Activated CD8-positive, alpha-beta memory T cell treated with anti-CD3 and anti-CD28 coated beads, Interleukin-2, amount 10 ng/mL, durations not matched to agents 7 days and 5 days (primary cell): ENCODE results near the gene XXYLT1. TPM values are rescaled to one million over a fixed set of nuclear protein-coding genes. Genes with fewer than 3 reads are reported as not detected.

Experiments
- ATAC-seq: fragments of 150-1000 bp; cut with Tn5 transposase; one replicate; pipeline ENCODE4 v1.10.0; 2021; ENCODE audit warnings: moderate library complexity
- CTCF ChIA-PET: fragments of 350-600 bp; sonication (Branson Sonifier 250); formaldehyde crosslinking; loops from one replicate; lab custom pipeline; 2021; ENCODE audit warnings: antibody characterized with exemption; lab: Charles Lee
- DNase-seq: peaks from one replicate; pipeline ENCODE4 v3.0.0-alpha.2; 2020
- H3K27ac Mint-ChIP-seq: one replicate; pipeline ENCODE4 v1.8.0; 2021; ENCODE audit warnings: mild to moderate bottlenecking, mixed read lengths
- H3K27me3 Mint-ChIP-seq: one replicate; pipeline ENCODE4 v1.8.0; 2021; ENCODE audit warnings: mixed read lengths
- H3K36me3 Mint-ChIP-seq: one replicate; pipeline ENCODE4 v1.8.0; 2021; ENCODE audit warnings: mild to moderate bottlenecking, mixed read lengths
- H3K4me1 Mint-ChIP-seq: one replicate; pipeline ENCODE4 v1.8.0; 2021; ENCODE audit warnings: mixed read lengths
- H3K4me3 Mint-ChIP-seq: one replicate; pipeline ENCODE4 v1.8.0; 2021; ENCODE audit warnings: mild to moderate bottlenecking, moderate library complexity, mixed read lengths
- H3K9me3 Mint-ChIP-seq: one replicate; pipeline ENCODE4 v1.8.0; 2022; ENCODE audit warnings: low read depth, mixed read lengths
- total RNA-seq, 2 experiments: library from RNA; stranded (reverse); gene quantifications; one replicate each; pipeline ENCODE4 v1.2.3, GENCODE V29; 2021

The XXYLT1 gene
- total RNA-seq, 2 experiments from 2014 or later = 7.2 to 9.2 TPM

DNA sequence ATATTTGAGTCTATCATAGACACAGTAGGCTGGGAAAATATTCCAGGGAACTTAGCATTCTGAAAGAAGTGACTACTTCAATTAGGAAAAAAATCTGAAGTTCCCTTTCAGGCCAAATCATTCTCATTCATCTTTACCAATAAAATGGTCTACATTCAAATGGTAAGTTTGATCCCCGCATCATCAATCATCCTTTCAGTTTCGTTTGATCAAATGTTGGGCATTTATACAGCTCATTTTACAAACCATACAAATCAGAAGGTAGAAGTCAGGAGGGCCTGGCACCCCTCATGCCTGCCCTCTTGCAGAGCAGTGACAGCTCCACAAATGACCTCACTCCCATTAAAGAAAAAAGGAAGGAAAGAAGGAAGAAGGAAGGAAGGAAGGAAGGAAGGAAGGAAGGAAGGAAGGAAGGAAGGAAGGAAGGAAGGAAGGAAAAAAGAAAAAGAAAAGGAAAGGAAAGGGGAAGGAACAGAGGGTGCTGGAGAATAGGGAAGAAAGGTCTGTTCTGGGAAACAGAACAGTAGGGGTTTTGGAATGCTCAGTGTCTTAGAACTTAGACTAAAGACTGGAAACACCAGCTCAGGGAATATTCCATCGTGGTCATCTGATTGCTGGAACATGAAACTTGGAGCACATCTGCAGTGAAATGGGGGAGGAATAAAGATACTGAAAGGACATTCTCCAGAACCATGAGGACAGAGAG lies 86.1 kb downstream of the XXYLT1 start:
- H3K4me1 Mint-ChIP-seq = peaks cover 23% of the 10 kb centered on the region
- CTCF ChIA-PET = no interaction called here
- no peak for DNase-seq
- no peak overlapping the region for H3K4me3 Mint-ChIP-seq
- peaks cover 3% of the 10 kb centered on the region for H3K36me3 Mint-ChIP-seq
- H3K27ac Mint-ChIP-seq = no peak overlapping the region
- no peaks in the 10 kb centered on the region for H3K27me3 Mint-ChIP-seq
- no peak for ATAC-seq
- H3K9me3 Mint-ChIP-seq = no peaks in the 10 kb centered on the region

DNA sequence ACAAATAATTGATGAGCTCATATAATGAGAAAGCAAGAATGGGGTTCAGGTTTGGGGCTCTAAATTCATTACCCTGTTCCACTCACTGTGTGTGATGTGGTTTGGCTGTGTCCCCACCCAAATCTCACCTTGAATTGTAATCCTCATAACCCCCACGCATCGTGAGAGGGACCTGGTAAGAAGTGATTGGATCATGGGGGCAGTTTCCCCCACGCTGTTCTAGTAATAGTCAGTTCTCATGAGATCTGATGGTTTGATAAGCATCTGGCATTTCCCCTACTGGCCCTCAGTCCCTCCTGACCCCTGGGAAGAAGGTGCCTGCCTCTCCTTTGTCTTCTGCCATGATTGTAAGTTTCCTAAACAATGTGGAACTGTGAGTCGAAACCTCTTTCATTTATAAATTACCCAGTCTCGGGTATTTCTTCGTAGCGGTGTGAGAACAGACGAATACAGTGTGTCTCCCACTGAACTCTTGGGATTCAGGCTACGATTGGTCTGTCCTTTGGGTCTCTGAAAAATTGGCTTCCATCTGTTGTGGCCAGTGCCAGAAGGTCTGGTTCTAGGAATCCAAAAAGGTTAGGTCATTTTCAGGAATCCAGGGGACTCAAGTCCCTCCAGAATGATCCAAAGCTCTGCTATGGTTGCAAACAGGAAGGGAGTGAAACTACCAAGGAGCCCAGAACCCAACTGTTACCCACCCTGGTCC lies 87.7 kb downstream of the XXYLT1 start:
- Mint-ChIP-seq H3K27me3 (no peaks in the 10 kb centered on the region), H3K9me3 (no peaks in the 10 kb centered on the region), H3K27ac (no peak overlapping the region), H3K4me1 (peaks cover 23% of the 10 kb centered on the region), H3K36me3 (no peaks in the 10 kb centered on the region), H3K4me3 (no peak overlapping the region)
- ATAC-seq (no peak), DNase-seq (no peak)
- CTCF ChIA-PET = no interaction called here

DNA sequence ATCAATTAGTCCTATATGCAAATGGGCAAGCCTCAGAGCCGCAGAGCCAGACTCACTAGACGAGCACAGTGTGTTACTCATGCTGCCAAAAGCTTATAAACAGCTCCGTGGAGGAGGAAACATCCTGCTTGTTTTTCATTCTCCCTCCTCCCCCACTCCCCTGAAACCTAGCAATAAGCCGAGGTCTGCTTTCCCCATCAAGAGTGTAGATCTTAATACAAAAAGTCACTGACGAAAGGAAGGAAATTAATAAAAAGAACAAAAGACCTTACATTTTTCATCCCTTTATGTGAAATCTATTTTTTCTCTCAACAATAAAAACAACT lies 88.5 kb downstream of the XXYLT1 start:
- H3K9me3 Mint-ChIP-seq = no peaks in the 10 kb centered on the region
- CTCF ChIA-PET = no interaction called here
- no peaks in the 10 kb centered on the region for H3K36me3 Mint-ChIP-seq
- H3K4me1 Mint-ChIP-seq = peaks cover 21% of the 10 kb centered on the region
- no peak for ATAC-seq
- H3K27ac Mint-ChIP-seq = no peak overlapping the region
- no peaks in the 10 kb centered on the region for H3K27me3 Mint-ChIP-seq
- H3K4me3 Mint-ChIP-seq = no peak overlapping the region
- DNase-seq = no peak

DNA sequence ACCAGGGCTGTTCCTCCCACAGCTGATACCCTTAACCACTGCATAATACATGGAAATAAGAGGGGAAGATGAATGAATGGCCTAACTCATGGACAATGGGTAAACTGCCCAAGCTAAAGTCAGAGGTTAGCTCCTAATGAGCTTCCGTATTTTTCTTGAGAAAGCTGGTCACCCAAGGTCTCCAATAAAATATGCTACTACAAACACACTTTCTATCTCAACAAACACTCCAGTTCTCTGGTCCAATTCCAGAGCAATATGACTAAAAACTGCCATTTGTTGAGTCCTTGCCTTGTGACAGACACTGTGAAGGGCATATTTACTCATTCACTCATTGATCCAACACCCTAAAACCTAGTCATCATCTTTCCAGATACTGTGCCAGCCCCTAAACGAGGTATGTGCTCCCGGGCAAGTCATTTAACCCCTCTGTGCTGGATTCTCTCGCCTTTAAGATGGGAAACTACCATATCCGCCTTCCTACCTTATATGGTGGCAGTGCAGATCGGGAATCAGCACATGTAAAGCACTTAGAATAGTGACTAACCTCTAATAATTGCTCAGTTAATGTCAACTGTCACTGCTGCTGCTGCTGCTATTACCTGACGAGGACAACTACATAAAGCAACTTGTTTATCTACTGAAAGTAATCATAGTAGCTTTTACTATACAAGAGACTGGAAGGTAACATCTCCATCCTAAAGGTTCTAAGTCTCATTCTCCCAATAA lies 89.1 kb downstream of the XXYLT1 start:
- peaks cover 21% of the 10 kb centered on the region for H3K4me1 Mint-ChIP-seq
- H3K27me3 Mint-ChIP-seq = no peaks in the 10 kb centered on the region
- H3K4me3 Mint-ChIP-seq = no peak overlapping the region
- H3K27ac Mint-ChIP-seq = no peak overlapping the region
- H3K9me3 Mint-ChIP-seq = no peaks in the 10 kb centered on the region
- no peaks in the 10 kb centered on the region for H3K36me3 Mint-ChIP-seq
- ATAC-seq (no peak), DNase-seq (no peak)
- CTCF ChIA-PET = no interaction called here

DNA sequence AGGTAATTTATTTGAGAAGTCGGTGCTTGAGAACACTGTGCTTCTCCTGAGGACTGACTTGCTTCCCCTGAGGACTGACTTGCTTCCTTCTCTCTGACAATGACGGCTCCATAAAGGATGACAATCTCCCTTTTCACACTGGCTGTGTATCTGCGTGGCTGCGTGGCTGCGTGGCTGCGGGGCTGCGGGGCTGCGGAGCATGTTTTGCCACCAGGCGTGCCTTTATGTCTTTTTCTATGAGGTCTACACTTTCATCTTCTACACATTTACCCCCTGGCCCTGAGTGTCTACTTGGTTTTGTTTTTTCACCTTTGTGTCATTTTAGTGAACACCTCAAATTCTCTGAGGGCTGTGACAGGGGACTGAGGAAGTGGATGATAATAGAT lies 89.9 kb downstream of the XXYLT1 start:
- Mint-ChIP-seq H3K36me3 (no peaks in the 10 kb centered on the region), H3K9me3 (no peaks in the 10 kb centered on the region), H3K27ac (no peak overlapping the region), H3K27me3 (no peaks in the 10 kb centered on the region), H3K4me1 (peaks cover 16% of the 10 kb centered on the region), H3K4me3 (no peak overlapping the region)
- CTCF ChIA-PET = no interaction called here
- DNase-seq (no peak), ATAC-seq (no peak)

DNA sequence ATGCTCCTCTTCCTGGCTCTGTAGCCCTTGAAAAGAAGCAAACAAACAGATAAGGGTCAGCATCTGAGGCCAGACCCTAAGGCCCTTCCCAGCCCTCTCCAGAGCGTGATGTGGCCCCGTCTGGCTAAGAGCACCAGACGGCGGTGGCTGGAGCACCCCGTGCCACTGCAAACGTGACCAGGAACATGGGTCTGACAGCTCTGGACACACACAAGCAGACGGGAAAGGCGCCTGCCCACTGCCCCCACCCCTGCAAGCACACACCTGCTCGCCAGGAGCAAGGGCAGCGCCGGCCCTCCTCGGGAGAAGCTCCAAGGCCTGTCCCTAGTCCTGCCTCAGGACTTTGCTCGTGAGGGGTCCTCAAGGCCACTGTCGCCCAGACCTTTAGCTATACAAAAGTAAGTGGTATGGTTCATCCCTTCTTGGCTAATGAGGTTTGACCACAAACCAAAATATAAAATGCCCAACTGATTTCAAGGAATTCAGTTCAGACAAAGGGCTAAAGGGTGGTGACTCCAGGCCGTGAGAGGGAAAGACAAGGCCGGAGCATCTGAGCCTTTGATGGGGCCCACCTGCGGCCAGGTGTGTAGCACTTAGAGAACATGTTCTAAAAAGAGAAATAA lies 90.4 kb downstream of the XXYLT1 start:
- Mint-ChIP-seq H3K27me3 (no peaks in the 10 kb centered on the region), H3K36me3 (no peaks in the 10 kb centered on the region), H3K4me3 (no peak overlapping the region), H3K4me1 (peaks cover 12% of the 10 kb centered on the region), H3K9me3 (no peaks in the 10 kb centered on the region), H3K27ac (no peak overlapping the region)
- ATAC-seq (no peak), DNase-seq (no peak)
- CTCF ChIA-PET = no interaction called here

DNA sequence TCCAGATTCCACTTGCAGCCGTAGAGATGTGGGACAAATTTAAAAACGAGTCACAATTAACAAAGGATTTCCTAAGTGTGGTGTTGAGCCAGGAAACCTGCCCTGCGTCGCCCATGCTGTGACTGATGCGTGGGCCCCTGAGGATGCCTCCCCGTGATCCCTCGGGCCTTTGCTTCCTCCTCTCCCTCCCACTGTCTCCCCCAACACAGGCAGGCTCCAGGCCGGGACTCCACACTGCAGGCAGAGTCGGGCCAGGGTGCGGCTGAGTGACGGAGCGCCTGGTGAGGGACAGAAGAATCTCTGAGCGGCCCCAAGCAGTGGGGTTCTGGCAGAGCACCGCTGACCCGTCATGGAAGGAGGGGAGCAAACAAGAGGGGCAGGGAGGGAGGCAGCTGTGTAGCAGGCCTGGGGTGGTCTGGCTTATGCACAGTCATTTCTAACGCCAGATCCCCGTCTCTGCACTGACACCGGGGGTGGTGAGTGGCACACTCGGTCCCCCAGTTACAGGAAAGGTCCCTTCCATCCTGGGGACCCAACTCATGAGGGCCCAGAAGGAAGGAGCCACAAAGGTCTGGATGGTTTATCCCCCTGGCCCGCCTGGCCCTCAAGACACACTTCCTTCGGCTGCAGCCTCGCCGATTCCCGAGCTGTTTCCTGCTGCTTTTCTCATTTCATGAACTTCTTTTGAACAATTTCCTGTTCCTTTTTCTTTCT lies 91.0 kb downstream of the XXYLT1 start:
- CTCF ChIA-PET = no interaction called here
- Mint-ChIP-seq H3K27ac (no peak overlapping the region), H3K36me3 (no peaks in the 10 kb centered on the region), H3K4me1 (peaks cover 8% of the 10 kb centered on the region), H3K27me3 (no peaks in the 10 kb centered on the region), H3K9me3 (no peaks in the 10 kb centered on the region), H3K4me3 (no peak overlapping the region)
- ATAC-seq (no peak), DNase-seq (no peak)

DNA sequence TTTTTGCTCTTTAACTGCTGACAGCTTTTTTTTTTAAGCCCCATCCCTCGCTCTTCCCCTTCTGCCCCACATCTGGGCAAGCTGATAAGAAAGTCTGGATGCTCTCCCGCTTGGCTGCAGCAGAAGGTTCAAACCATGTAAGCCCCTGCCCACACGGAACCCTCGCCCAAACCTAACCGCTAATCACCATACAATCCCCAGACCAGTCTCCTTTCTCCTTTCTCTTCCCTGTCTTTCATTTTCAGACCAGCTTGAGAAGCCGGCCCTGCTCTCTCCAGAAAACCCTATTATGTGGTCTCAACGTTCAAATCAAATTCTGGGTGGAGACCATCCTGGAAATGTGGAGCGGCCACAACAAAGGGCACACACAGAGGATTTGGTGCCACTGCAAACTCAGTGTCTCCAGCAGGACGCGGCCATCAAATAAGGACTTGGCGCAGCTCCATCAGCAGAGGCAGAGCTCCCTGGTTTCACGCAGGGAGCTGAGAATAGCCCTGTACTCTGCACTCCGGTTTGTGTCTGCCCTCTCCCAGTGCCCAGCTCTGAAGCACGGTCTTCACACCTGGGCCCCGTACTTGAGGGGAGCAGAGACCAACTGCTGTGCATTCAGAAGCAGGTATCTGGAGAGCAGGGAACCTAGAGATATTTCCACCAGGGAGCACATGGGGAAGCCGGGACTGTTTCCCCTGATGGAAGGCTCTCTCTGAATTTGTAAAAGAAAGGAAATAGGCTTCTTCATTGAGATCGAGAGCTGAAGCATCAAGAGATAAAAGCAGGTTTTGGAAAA lies 92.6 kb downstream of the XXYLT1 start:
- H3K36me3 Mint-ChIP-seq = no peaks in the 10 kb centered on the region
- no peak for DNase-seq
- H3K9me3 Mint-ChIP-seq = no peaks in the 10 kb centered on the region
- peaks cover 2% of the 10 kb centered on the region for H3K4me1 Mint-ChIP-seq
- no peak overlapping the region for H3K4me3 Mint-ChIP-seq
- CTCF ChIA-PET = no interaction called here
- H3K27me3 Mint-ChIP-seq = no peaks in the 10 kb centered on the region
- no peak for ATAC-seq
- H3K27ac Mint-ChIP-seq = no peak overlapping the region

DNA sequence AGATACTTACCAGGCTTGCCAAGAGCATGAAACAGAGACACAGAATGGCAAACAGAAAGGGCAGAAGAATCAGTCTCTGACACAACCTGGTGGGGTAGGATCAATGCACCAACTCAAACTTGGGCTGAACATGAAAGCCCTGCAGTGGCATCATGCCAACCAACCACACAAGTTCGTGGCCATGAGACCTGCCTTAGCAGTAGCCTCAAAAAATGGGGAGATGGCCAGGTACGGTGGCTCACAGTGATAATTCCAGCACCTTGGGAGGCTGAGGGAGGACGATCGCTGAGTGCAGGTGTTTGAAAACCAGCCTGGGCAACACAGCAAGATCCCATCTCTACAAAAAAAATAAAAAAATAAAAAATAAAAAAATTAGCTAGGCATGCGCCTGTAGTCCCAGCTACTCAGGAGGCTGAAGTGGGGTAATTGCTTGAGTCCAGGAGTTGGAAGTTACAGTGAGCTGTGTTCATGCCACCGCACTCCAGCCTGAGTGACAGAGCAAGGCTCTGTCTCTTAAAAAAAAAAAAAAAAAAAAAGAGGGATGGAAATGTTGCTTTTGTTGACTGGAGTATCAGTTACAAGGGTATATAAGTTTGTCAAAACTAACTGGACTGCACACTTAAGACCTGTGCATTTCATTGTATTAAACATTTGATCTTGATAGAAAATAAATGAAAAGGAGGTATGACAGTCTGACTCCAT lies 93.4 kb downstream of the XXYLT1 start:
- DNase-seq (no peak), ATAC-seq (no peak)
- Mint-ChIP-seq H3K9me3 (no peaks in the 10 kb centered on the region), H3K27me3 (no peaks in the 10 kb centered on the region), H3K27ac (no peak overlapping the region), H3K4me1 (no peaks in the 10 kb centered on the region), H3K36me3 (no peaks in the 10 kb centered on the region), H3K4me3 (no peak overlapping the region)
- CTCF ChIA-PET = no interaction called here

DNA sequence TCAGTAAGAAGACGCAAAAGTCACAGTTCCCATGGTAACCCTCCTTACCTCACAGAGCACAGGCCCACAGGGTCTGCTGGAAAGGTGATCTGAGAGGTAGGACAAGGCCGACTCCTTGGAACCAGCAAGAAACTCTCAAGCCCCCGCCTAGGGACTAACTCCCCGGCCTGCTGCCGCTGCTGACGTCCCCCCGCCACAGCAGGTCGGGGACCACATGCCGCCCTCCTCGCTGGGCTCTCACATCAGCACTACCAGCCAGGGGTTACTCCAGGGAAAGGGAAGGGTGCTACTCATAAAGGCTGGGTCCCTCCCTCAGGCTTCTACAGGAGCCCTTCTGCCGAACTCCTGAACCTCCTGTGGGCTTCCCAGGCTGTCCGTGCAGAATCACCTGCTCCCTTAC lies 94.2 kb downstream of the XXYLT1 start:
- CTCF ChIA-PET = no interaction called here
- DNase-seq (no peak), ATAC-seq (no peak)

DNA sequence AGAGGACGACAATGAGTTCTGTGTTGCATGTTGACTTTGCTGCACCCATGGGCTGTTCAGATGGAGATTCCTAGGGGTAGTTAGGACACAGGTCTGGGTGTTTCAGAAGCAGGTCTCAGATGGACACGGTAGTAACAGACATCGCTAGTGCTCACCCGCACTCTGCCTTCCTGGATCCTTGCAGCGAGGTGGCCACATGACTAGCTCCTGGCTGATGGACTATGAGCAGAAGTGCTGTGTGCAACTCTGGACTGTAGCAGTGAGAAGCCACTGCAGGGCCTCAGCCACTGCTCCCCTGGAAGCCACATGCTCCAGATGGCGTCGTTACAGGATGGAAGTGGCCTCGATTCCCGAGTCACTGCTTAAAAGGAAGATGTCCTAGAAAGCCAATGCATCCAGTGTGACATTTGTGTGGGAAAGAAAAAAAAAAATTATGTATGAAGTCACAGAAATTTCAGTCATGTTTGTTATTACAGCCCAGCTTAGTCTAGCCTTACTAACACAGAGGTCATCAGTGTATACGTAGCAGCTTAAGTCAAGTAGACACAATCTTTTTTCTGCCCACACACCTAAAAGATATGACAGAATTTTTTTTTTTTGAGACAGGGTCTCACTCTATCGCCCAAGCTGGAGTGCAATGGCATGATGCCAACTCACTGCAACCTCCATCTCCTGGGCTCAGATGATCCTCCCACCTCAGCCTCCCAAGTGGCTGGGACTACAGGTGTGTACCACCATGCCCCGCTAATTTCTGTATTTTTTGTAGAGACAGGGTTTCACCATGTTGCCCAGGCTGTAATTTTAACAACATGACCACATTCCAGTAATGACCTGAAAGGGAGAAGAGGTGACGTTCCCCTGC lies 95.3 kb downstream of the XXYLT1 start:
- Mint-ChIP-seq H3K36me3 (no peaks in the 10 kb centered on the region), H3K4me1 (no peaks in the 10 kb centered on the region)
- CTCF ChIA-PET = interaction anchor here (0.6 kb wide), 1 partner anchor 284 kb away, joined by 3 read pairs; no protein-coding TSS in a partner anchor

More for the DNA sequence above, 94.2 kb downstream of the XXYLT1 start:
- H3K27ac Mint-ChIP-seq = no peak overlapping the region
- no peaks in the 10 kb centered on the region for H3K36me3 Mint-ChIP-seq
- H3K4me1 Mint-ChIP-seq = no peaks in the 10 kb centered on the region
- H3K9me3 Mint-ChIP-seq = no peaks in the 10 kb centered on the region
- H3K4me3 Mint-ChIP-seq = no peak overlapping the region
- no peaks in the 10 kb centered on the region for H3K27me3 Mint-ChIP-seq

More for the DNA sequence above, 95.3 kb downstream of the XXYLT1 start:
- ATAC-seq (no peak), DNase-seq (no peak)
- Mint-ChIP-seq H3K4me3 (no peak overlapping the region), H3K27ac (no peak overlapping the region), H3K27me3 (no peaks in the 10 kb centered on the region), H3K9me3 (no peaks in the 10 kb centered on the region)
